Stimulated activated CD8-positive, alpha-beta memory T cell treated with anti-CD3 and anti-CD28 coated beads, Interleukin-15, amount 100 ng/mL, for 24 hours (primary cell): ENCODE data around the gene AIRE.

ENCODE experiments used
- DNase-seq: peaks from one replicate; pipeline ENCODE4 v3.0.0-alpha.2; 2020; ENCODE audit warnings: low read depth

AIRE gene

GRCh38 chr21:44305691-44306090 is 20.0 kb downstream of the AIRE start:
- DNase-seq = no peak

- DNase-seq = no peak
These were observed 21.4 kb downstream of the AIRE start for GRCh38 chr21:44306936-44307704.

GRCh38 chr21:44310628-44311507 is 25.2 kb downstream of the AIRE start:
- no peak for DNase-seq

- no peak for DNase-seq
These were observed 26.4 kb downstream of the AIRE start for GRCh38 chr21:44312089-44312488.

- DNase-seq = no peak
These were observed 27.0 kb downstream of the AIRE start for GRCh38 chr21:44312716-44313115.

- no peak for DNase-seq
These were observed 27.8 kb downstream of the AIRE start for GRCh38 chr21:44313451-44313850.

- DNase-seq = no peak
These were observed 28.5 kb downstream of the AIRE start for GRCh38 chr21:44314128-44314527.

- DNase-seq = no peak
These were observed 28.9 kb downstream of the AIRE start for GRCh38 chr21:44314561-44314960.

GRCh38 chr21:44315691-44316203 is 30.1 kb downstream of the AIRE start:
- no peak for DNase-seq

- DNase-seq = no peak
These were observed 30.7 kb downstream of the AIRE start for GRCh38 chr21:44316277-44316900.

GRCh38 chr21:44317241-44317782 is 31.6 kb downstream of the AIRE start:
- no peak for DNase-seq

- DNase-seq = no peak
These were observed 32.2 kb downstream of the AIRE start for GRCh38 chr21:44317871-44318270.

GRCh38 chr21:44318489-44319285 is 33.0 kb downstream of the AIRE start:
- no peak for DNase-seq

- DNase-seq = no peak
These were observed 33.9 kb downstream of the AIRE start for GRCh38 chr21:44319407-44320065.

GRCh38 chr21:44320847-44321246 is 35.2 kb downstream of the AIRE start:
- no peak for DNase-seq

- no peak for DNase-seq
These were observed 36.3 kb downstream of the AIRE start for GRCh38 chr21:44321846-44322450.

- no peak for DNase-seq
These were observed 37.1 kb downstream of the AIRE start for GRCh38 chr21:44322621-44323325.

GRCh38 chr21:44323591-44323990 is 37.9 kb downstream of the AIRE start:
- DNase-seq = no peak

- DNase-seq = no peak
These were observed 38.6 kb downstream of the AIRE start for GRCh38 chr21:44324106-44324853.
